CD4-positive, alpha-beta T cell treated with Interleukin-21 for 1 hour (primary cell): ENCODE measurements around the gene LRP1B.
"Not testable (repeated sequence)": the region's sequence is repeated elsewhere in the genome, so short reads cannot be mapped to it uniquely, and the experiment has no call there.

ENCODE experiments used
- DNase-seq: peaks from one replicate; pipeline ENCODE4 v3.0.0-alpha.2; 2020

LRP1B gene

GRCh38 chr2:140354544-140354943 lies 1776.3 kb downstream of the LRP1B start:
- DNase-seq, result no peak

- DNase-seq, result no peak
These were observed 1777.3 kb downstream of the LRP1B start for GRCh38 chr2:140353541-140353940.

- no peak for DNase-seq
These were observed 1779.1 kb downstream of the LRP1B start for GRCh38 chr2:140351692-140352091.

- DNase-seq, result no peak
These were observed 1781.1 kb downstream of the LRP1B start for GRCh38 chr2:140349695-140350094.

GRCh38 chr2:140348826-140349225 lies 1782.0 kb downstream of the LRP1B start:
- no peak for DNase-seq

GRCh38 chr2:140344838-140345237 lies 1786.0 kb downstream of the LRP1B start:
- no peak for DNase-seq

GRCh38 chr2:140344266-140344665 lies 1786.5 kb downstream of the LRP1B start:
- not testable (repeated sequence) for DNase-seq

- no peak for DNase-seq
These were observed 1792.0 kb downstream of the LRP1B start for GRCh38 chr2:140338795-140339194.

GRCh38 chr2:140337061-140337460 lies 1793.8 kb downstream of the LRP1B start:
- DNase-seq, result no peak

GRCh38 chr2:140316345-140316744 lies 1814.5 kb downstream of the LRP1B start:
- no peak for DNase-seq

- no peak for DNase-seq
These were observed 1818.9 kb downstream of the LRP1B start for GRCh38 chr2:140311905-140312304.

- DNase-seq, result no peak
These were observed 1822.1 kb downstream of the LRP1B start for GRCh38 chr2:140308706-140309105.

GRCh38 chr2:140307532-140307931 lies 1823.3 kb downstream of the LRP1B start:
- DNase-seq, result no peak

GRCh38 chr2:140295767-140296166 lies 1835.0 kb downstream of the LRP1B start:
- no peak for DNase-seq

- DNase-seq, result no peak
These were observed 1842.1 kb downstream of the LRP1B start for GRCh38 chr2:140288726-140289125.

GRCh38 chr2:140288213-140288612 lies 1842.6 kb downstream of the LRP1B start:
- DNase-seq, result no peak

GRCh38 chr2:140286377-140286776 lies 1844.4 kb downstream of the LRP1B start:
- no peak for DNase-seq

GRCh38 chr2:140277344-140277743 lies 1853.5 kb downstream of the LRP1B start:
- not testable (repeated sequence) for DNase-seq

- no peak for DNase-seq
These were observed 1854.2 kb downstream of the LRP1B start for GRCh38 chr2:140276661-140277060.

- DNase-seq, result no peak
These were observed 1855.4 kb downstream of the LRP1B start for GRCh38 chr2:140275427-140275826.

- no peak for DNase-seq
These were observed 1855.9 kb downstream of the LRP1B start for GRCh38 chr2:140274891-140275290.

GRCh38 chr2:140273958-140274357 lies 1856.9 kb downstream of the LRP1B start:
- no peak for DNase-seq

GRCh38 chr2:140273408-140273807 lies 1857.4 kb downstream of the LRP1B start:
- no peak for DNase-seq

- DNase-seq, result no peak
These were observed 1860.6 kb downstream of the LRP1B start for GRCh38 chr2:140270224-140270623.

GRCh38 chr2:140269000-140269399 lies 1861.8 kb downstream of the LRP1B start:
- DNase-seq, result no peak

- DNase-seq, result no peak
These were observed 1867.9 kb downstream of the LRP1B start for GRCh38 chr2:140262908-140263307.
